ENCODE data around the gene ZNF526.

- no peak for TF ChIP-seq POLR2A (IDR thresholded peaks at IDR 0.05; ENCODE audit: low read depth, low read length)
- TF ChIP-seq POLR2AphosphoS5 (IDR thresholded peaks at IDR 0.05; ENCODE audit: low read depth, low read length), result no peak
- peak; percentile 12; the same call in 1 of the 2 replicates for TF ChIP-seq POU2F2 (IDR thresholded peaks at IDR 0.05; ENCODE audit: low read depth, low read length)
Measured at GRCh38 chr19:42276284-42276683, 56.2 kb downstream of the ZNF526 start.
